Prostate gland (tissue), 2 donors: Measurements from ENCODE around the gene NUMB. TPM values are rescaled to one million over a fixed set of nuclear protein-coding genes. Genes with fewer than 3 reads are reported as not detected.

Experiments
- DNase-seq: peaks from one replicate; pipeline ENCODE4 v3.0.0-alpha.2; 2019; ENCODE audit warnings: low spot score
- H3K27ac ChIP-seq, 2 donors: fragments of 200-600 bp; sonication (generic); 2 replicates each; pipeline ENCODE4 v1.5.1; 2017 to 2019
- H3K27me3 ChIP-seq: fragments of 200-600 bp; sonication (generic); replicated peaks from 2 replicates; pipeline ENCODE4 v1.5.1; 2019; ENCODE audit not compliant: insufficient read depth
- H3K36me3 ChIP-seq, 2 donors: fragments of 200-600 bp; sonication (generic); 1 replicate in 1 of 2; 2 replicates in 1 of 2; pipeline versions ENCODE4 v1.5.1 to v1.8.1; 2017 to 2019
- H3K4me1 ChIP-seq: fragments of 200-600 bp; sonication (generic); replicated peaks from 2 replicates; pipeline ENCODE4 v1.5.1; 2019
- H3K4me3 ChIP-seq, 2 donors: fragments of 200-600 bp; sonication (generic); 2 replicates each; pipeline ENCODE4 v1.5.1; 2017 to 2019
- H3K9me3 ChIP-seq: fragments of 200-600 bp; sonication (generic); 2 replicates; pipeline ENCODE4 v1.5.1; 2017
- POLR2A ChIP-seq: fragments of 450-650 bp; IDR thresholded peaks from one replicate; pipeline ENCODE4 v1.6.1; 2016; ENCODE audit warnings: antibody characterized with exemption, mild to moderate bottlenecking
- POLR2AphosphoS5 ChIP-seq: sonication (generic); formaldehyde crosslinking; IDR thresholded peaks from one replicate; pipeline ENCODE4 v1.6.1; 2017; ENCODE audit warnings: antibody characterized with exemption
- WGBS: methylation state at CpG from one replicate; pipeline ENCODE4 v1.1.5; 2018; 5-methylcytosine and 5-hydroxymethylcytosine counted together
- intact Hi-C: fragments of 100-400 bp; cut with DNase I; formaldehyde crosslinking; loops from one replicate; pipeline ENCODE4 v1.14.2; 2022
- total RNA-seq, 2 donors: library from RNA; depleted of rRNA; stranded (reverse); fragments of >200 nt; gene quantifications; one replicate each; pipeline ENCODE4 v1.1.0, GENCODE V29; 2016
- TF ChIP-seq, protein P1 (sequence below), 4 experiments: fragments of 200-600 bp in 2 of 4; fragments of 450-650 bp in 2 of 4; sonication (generic) in 2 of 4; IDR thresholded peaks; 1 replicate in 3 of 4; 2 replicates in 1 of 4; pipeline ENCODE4 v1.5.1; 2016 to 2019; ENCODE audit warnings: antibody characterized with exemption in 4 of 4, mild to moderate bottlenecking in 2 of 4, moderate library complexity in 2 of 4

NUMB gene
- total RNA-seq, 2 donors from 2014 or later: 38.4 to 57.8 TPM

- 79% methylated on average over 11 of the region's 11 CpGs for WGBS
- no peak for DNase-seq
- H3K27me3 ChIP-seq: no peaks in the 10 kb centered on the region
- peaks cover 11% of the 10 kb centered on the region for H3K4me1 ChIP-seq
- no peaks in the 10 kb centered on the region for H3K36me3 ChIP-seq
- intact Hi-C loops: no loop called here
- TF ChIP-seq POLR2AphosphoS5 (no peak), POLR2A (no peak)
- TF ChIP-seq, protein P1, sequence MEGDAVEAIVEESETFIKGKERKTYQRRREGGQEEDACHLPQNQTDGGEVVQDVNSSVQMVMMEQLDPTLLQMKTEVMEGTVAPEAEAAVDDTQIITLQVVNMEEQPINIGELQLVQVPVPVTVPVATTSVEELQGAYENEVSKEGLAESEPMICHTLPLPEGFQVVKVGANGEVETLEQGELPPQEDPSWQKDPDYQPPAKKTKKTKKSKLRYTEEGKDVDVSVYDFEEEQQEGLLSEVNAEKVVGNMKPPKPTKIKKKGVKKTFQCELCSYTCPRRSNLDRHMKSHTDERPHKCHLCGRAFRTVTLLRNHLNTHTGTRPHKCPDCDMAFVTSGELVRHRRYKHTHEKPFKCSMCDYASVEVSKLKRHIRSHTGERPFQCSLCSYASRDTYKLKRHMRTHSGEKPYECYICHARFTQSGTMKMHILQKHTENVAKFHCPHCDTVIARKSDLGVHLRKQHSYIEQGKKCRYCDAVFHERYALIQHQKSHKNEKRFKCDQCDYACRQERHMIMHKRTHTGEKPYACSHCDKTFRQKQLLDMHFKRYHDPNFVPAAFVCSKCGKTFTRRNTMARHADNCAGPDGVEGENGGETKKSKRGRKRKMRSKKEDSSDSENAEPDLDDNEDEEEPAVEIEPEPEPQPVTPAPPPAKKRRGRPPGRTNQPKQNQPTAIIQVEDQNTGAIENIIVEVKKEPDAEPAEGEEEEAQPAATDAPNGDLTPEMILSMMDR (IDR thresholded peaks at IDR 0.05): no peak
- H3K9me3 ChIP-seq: no peaks in the 10 kb centered on the region
- no peak overlapping the region for H3K4me3 ChIP-seq
- no peak overlapping the region for H3K27ac ChIP-seq
These were observed 222.2 kb downstream of the NUMB start for GRCh38 chr14:73236157-73236556.

GRCh38 chr14:73235531-73236155 lies 222.7 kb downstream of the NUMB start:
- intact Hi-C loops: no loop called here
- Histone ChIP-seq H3K9me3 (no peaks in the 10 kb centered on the region), H3K4me1 (peaks cover 11% of the 10 kb centered on the region), H3K4me3 (no peak overlapping the region), H3K27ac (no peak overlapping the region), H3K27me3 (no peaks in the 10 kb centered on the region), H3K36me3 (no peaks in the 10 kb centered on the region)
- TF ChIP-seq POLR2A (no peak), POLR2AphosphoS5 (no peak)
- TF ChIP-seq, protein P1 (IDR thresholded peaks at IDR 0.05): no peak
- DNase-seq: no peak
- 75% methylated on average over 6 of the region's 6 CpGs for WGBS

GRCh38 chr14:73234586-73235394 lies 223.6 kb downstream of the NUMB start:
- DNase-seq: no peak
- Histone ChIP-seq H3K36me3 (no peaks in the 10 kb centered on the region), H3K9me3 (no peaks in the 10 kb centered on the region), H3K27ac (no peak overlapping the region), H3K4me3 (no peak overlapping the region), H3K27me3 (no peaks in the 10 kb centered on the region), H3K4me1 (peaks cover 11% of the 10 kb centered on the region)
- intact Hi-C loops: no loop called here
- WGBS: 76% methylated on average over 11 of the region's 11 CpGs
- TF ChIP-seq POLR2A (no peak), POLR2AphosphoS5 (no peak)
- TF ChIP-seq, protein P1 (IDR thresholded peaks at IDR 0.05): no peak

DNA sequence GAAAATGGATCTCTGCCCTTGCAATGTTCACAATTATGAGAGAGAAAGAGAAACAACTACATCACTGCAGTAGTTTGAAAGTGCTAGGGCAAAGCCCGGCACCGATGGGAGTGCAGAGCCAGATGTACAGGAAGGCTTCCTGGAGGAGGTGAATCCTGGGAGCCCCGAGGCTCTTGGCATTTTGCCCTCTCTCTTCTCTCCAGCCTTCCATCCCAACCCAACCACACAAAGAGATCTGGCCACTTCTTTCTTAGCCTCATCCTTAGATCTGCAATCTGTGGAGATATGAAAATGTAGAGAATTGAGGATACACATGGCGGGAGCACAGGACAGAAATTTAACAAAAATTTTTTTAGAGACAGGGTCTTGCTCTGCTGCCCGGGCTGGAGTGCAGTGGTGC lies 224.3 kb downstream of the NUMB start:
- H3K27me3 ChIP-seq: no peaks in the 10 kb centered on the region
- H3K9me3 ChIP-seq: no peaks in the 10 kb centered on the region
- H3K4me3 ChIP-seq: no peak overlapping the region
- DNase-seq: no peak
- TF ChIP-seq POLR2AphosphoS5 (no peak), POLR2A (no peak)
- TF ChIP-seq, protein P1 (IDR thresholded peaks at IDR 0.05): no peak
- peaks cover 9% of the 10 kb centered on the region for H3K4me1 ChIP-seq
- H3K27ac ChIP-seq: no peak overlapping the region
- no peaks in the 10 kb centered on the region for H3K36me3 ChIP-seq
- intact Hi-C loops: no loop called here
- WGBS: 85% methylated on average over 5 of the region's 5 CpGs

GRCh38 chr14:73233564-73233963 lies 224.8 kb downstream of the NUMB start:
- H3K27ac ChIP-seq: no peak overlapping the region
- no peak overlapping the region for H3K4me3 ChIP-seq
- no peaks in the 10 kb centered on the region for H3K36me3 ChIP-seq
- DNase-seq: no peak
- no peaks in the 10 kb centered on the region for H3K27me3 ChIP-seq
- no peaks in the 10 kb centered on the region for H3K9me3 ChIP-seq
- intact Hi-C loops: no loop called here
- H3K4me1 ChIP-seq: peaks cover 5% of the 10 kb centered on the region
- no peak for TF ChIP-seq POLR2AphosphoS5
- TF ChIP-seq POLR2A: no peak
- TF ChIP-seq, protein P1 (IDR thresholded peaks at IDR 0.05): no peak
- over 99% methylated on average over 10 of the region's 10 CpGs for WGBS
